Sigmoid colon (tissue), 4 donors: ENCODE data around the gene GOLT1B.

Experiments used
- POLR2A ChIP-seq, 2 donors: fragments of 450-650 bp; IDR thresholded peaks; one replicate each; pipeline ENCODE4 v1.6.1; 2016; ENCODE audit warnings: antibody characterized with exemption in 2 of 2, mild to moderate bottlenecking in 2 of 2, moderate library complexity in 2 of 2
- POLR2AphosphoS5 ChIP-seq, 4 donors: sonication (generic); formaldehyde crosslinking; IDR thresholded peaks; one replicate each; pipeline ENCODE4 v1.6.1; 2017; ENCODE audit warnings: antibody characterized with exemption in 4 of 4
- TF ChIP-seq, protein P1 (sequence below), 4 experiments: fragments of 450-650 bp in 3 of 4; fragments of 200-600 bp in 1 of 4; IDR thresholded peaks; one replicate each; pipeline ENCODE4 v1.5.1; 2016 to 2019; ENCODE audit warnings: antibody characterized with exemption in 4 of 4, mild to moderate bottlenecking in 3 of 4, moderate library complexity in 2 of 4

DNA sequence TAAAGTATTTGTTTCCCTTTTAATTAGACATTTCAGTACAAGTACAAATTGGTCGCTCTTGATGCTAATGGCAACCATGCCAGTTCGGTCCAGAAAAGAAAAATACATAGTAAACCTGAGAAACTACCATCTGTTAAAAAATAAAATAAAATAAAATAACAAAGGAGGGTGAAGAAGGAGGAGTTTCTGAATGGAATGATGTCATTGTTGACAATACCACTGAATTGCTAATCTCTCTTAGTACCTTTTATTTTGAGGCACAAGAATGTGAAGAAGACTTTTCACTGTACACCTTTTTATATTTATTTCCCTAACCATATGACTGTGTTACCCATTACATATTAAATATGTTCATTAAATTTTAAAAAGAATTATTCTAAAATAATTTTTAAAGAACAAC lies 44.0 kb downstream of the GOLT1B start:
- TF ChIP-seq POLR2A (IDR thresholded peaks at IDR 0.05): no peak
- TF ChIP-seq, protein P1, sequence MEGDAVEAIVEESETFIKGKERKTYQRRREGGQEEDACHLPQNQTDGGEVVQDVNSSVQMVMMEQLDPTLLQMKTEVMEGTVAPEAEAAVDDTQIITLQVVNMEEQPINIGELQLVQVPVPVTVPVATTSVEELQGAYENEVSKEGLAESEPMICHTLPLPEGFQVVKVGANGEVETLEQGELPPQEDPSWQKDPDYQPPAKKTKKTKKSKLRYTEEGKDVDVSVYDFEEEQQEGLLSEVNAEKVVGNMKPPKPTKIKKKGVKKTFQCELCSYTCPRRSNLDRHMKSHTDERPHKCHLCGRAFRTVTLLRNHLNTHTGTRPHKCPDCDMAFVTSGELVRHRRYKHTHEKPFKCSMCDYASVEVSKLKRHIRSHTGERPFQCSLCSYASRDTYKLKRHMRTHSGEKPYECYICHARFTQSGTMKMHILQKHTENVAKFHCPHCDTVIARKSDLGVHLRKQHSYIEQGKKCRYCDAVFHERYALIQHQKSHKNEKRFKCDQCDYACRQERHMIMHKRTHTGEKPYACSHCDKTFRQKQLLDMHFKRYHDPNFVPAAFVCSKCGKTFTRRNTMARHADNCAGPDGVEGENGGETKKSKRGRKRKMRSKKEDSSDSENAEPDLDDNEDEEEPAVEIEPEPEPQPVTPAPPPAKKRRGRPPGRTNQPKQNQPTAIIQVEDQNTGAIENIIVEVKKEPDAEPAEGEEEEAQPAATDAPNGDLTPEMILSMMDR (IDR thresholded peaks at IDR 0.05): no peak
- no peak for TF ChIP-seq POLR2AphosphoS5 (IDR thresholded peaks at IDR 0.05)
